AG09309 (cell line): ENCODE measurements around the gene ST6GALNAC4.

Experiments
- DNase-seq: peaks from one replicate; pipeline ENCODE4 v3.0.0-alpha.2; 2010; ENCODE audit warnings: low read depth
- H3K4me3 ChIP-seq: 2 replicates; pipeline ENCODE4 v1.5.1; 2011; ENCODE audit warnings: mild to moderate bottlenecking, low read depth, low read length, moderate library complexity; ENCODE audit not compliant: control insufficient read depth
- TF ChIP-seq, protein P1 (sequence below): IDR thresholded peaks from 2 replicates; pipeline ENCODE4 v1.5.1; 2011; ENCODE audit warnings: mild to moderate bottlenecking, low read depth, low read length, inconsistent platforms; ENCODE audit not compliant: insufficient read depth, control insufficient read depth; ENCODE audit errors: missing control alignments

Gene ST6GALNAC4

DNA sequence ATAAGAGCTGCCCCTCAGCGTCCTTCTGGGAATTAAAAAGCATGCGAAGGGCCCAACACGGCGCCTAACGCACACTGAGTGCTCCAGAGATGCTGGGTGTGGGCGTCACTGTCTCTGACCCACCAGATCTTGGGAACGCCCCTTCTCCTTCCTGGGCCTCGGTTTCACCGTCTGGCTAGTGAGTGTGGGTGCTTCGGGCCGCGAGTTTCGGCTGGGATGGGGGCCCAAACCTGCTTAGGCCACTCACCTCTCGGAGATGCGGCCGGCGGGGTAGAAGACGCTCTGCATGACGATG, 10.0 kb upstream of the ST6GALNAC4 start:
- TF ChIP-seq, protein P1, sequence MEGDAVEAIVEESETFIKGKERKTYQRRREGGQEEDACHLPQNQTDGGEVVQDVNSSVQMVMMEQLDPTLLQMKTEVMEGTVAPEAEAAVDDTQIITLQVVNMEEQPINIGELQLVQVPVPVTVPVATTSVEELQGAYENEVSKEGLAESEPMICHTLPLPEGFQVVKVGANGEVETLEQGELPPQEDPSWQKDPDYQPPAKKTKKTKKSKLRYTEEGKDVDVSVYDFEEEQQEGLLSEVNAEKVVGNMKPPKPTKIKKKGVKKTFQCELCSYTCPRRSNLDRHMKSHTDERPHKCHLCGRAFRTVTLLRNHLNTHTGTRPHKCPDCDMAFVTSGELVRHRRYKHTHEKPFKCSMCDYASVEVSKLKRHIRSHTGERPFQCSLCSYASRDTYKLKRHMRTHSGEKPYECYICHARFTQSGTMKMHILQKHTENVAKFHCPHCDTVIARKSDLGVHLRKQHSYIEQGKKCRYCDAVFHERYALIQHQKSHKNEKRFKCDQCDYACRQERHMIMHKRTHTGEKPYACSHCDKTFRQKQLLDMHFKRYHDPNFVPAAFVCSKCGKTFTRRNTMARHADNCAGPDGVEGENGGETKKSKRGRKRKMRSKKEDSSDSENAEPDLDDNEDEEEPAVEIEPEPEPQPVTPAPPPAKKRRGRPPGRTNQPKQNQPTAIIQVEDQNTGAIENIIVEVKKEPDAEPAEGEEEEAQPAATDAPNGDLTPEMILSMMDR, result no peak
- H3K4me3 ChIP-seq, result peak overlapping the region; percentile 11
- no peak for DNase-seq

DNA sequence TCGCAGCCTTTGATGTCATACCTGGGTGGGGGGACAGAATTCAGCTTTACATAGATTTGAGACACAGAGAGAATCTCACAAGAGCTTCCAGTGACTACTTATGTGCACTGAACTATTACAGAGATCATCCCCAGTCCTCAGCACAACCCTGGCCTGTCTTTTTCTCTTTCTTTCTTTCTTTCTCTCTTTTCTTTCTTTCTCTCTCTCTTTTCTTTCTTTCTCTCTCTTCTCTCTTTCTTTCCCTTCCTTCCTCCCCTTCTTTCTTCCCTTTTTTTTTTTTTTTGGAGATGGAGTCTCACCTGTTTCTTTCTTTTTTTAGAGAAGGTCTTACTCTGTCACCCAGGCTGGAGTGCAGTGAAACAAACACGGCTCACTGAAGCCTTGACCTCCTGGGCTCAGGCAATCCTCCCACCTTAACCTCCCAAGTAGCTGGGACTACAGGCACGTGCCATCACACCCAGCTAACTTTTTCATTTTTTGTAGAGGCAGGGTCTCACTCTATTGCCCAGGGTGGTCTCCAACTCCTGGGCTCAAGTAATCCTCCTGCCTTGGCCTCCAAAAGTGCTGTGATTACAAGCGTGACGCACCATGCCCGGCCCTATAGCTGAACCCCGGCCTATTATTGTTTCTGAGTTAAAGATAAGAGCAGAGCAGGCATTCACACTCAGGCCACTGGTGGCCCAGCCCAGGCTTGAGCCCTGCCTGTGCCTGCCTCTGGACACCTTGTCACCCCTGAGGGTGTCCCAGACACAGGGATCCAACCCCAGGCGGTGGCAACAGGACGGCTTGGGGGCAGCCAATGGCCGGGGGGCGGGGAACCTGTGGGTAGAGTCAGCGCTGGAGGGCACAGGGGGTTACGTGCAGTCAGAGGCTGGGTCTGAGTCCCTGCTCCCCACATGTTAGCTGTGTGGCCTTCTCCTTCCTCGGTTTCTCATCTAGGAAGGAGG, 9.4 kb upstream of the ST6GALNAC4 start:
- no peak for DNase-seq
- TF ChIP-seq, protein P1, result no peak
- no peak overlapping the region for H3K4me3 ChIP-seq

DNA sequence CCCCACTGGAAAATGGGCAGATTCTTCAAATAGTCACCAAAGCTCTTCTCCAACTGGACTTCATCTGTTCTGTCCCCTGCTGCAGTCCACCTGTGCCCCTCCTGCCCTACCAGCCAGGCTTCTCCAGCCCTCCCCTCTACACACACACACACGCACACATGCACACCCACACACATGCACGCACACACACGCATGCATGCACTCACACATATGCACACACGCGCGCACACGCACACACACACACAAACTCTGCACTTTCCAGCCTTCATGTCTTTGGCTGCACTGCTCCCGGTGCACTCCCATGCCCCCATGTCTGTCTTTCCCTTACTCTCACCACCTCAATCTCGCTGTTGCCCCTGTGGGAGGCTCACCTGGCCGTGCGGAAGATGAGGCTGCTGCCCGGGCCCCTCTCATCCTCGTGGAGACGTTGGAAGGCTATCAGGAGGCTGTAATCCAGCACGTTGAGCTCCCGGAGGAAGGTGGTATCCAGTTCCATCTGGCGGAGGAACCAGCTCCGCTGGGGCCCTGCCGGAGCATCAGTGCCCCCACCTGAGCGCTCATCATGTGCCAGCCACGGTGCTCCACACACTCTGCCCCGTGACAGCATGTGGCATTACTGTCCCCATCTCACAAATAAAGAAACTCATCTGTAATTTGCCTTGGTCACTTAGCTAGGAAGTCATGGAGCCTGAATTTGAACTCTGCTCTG, 8.0 kb upstream of the ST6GALNAC4 start:
- TF ChIP-seq, protein P1, result no peak
- H3K4me3 ChIP-seq, result no peak overlapping the region
- DNase-seq, result no peak

DNA sequence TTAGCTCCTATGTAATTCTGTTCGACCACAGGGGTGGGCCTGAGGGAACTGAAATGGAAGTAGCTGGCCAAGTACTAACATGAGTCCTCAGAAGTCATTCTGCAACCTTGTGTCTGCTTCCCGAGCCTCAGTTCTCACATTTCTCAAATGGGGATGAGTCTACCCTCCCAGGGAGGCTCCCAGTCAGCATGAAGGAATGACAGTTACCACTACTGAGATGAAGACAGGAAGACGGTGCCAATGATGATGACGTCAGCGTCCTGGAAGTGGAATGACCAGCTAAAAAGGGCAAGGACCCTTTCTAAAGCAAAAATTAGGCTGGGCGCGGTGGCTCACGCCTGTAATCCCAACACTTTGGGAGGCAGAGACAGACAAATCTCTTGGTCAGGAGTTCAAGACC, 6.9 kb upstream of the ST6GALNAC4 start:
- peak; percentile 96 for DNase-seq
- no peak overlapping the region for H3K4me3 ChIP-seq
- TF ChIP-seq, protein P1, result no peak

DNA sequence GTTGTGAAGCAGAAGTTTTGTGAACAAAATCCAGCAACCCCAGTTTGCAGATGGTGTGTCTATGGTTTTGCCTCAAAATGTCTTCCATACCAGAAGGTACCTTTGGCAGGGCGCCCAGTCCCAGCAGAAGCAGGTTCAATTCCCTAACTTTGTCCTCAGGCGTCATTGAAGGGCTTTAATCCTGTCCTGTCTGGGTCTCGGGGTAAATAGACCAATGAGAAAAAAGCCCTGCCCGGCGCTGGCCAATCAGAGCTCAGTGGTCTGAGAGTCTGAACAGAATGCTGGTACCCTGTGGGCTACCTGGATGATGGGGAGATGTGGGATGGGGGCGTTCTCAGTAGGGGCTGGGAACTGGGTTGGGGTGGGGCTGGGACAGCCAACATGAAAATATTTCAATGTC, 6.2 kb upstream of the ST6GALNAC4 start:
- no peak for DNase-seq
- H3K4me3 ChIP-seq, result no peak overlapping the region
- TF ChIP-seq, protein P1, result no peak

DNA sequence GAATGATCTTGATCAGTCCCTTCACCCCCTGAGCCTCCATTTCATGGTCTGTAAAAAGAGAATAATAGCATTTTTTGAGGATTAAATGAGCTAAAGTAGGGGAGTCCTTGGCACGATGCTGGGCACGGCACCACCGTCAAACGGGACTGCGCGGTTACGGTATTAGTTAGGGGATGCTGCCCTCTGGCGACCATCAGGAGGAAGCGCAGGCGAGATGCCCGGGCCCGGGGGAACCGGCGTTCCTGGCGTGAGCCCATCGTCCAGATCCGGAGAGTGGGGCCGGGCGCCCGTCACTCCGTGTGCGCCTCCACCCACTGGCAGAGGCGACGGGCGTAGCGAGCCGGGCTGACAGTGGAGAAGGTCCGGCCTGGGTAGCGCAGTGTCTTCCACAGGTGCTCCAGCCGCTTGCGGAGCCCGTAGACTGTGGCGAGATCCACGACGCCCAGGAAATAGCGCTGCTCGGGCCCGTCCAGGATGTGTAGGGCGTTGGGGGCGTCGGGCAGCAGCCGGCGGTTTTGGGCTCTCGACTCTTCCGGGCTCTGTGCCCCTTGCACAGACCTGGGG, 4.8 kb upstream of the ST6GALNAC4 start:
- TF ChIP-seq, protein P1, result peak; percentile 88
- DNase-seq, result no peak
- peak overlapping the region; percentile 32 for H3K4me3 ChIP-seq
